ENCODE data around the gene KRT79. TPM values are rescaled to one million over a fixed set of nuclear protein-coding genes. Genes with fewer than 3 reads are reported as not detected.

KRT79 gene
- total and polyA plus RNA-seq, 2 experiments from 2014 or later = 0.07 TPM; not detected in 1

- no peaks in the 10 kb centered on the region for H3K36me3 ChIP-seq (replicated peaks; ENCODE audit: insufficient read depth, low read depth)
- no peaks in the 10 kb centered on the region for H3K4me1 ChIP-seq (ENCODE audit: insufficient read depth)
- no peak for DNase-seq (ENCODE audit: low spot score)
- WGBS (ENCODE audit: low lambda C conversion rate, missing lambda C conversion rate) = 86% methylated on average over 5 of the region's 5 CpGs
- H3K79me2 ChIP-seq = no peaks in the 10 kb centered on the region
- H3K4me2 ChIP-seq = no peak overlapping the region
- peaks cover 8% of the 10 kb centered on the region for H3K27me3 ChIP-seq
- no peaks in the 10 kb centered on the region for H3K9me3 ChIP-seq (ENCODE audit: low read depth)
- no peaks in the 10 kb centered on the region for H4K20me1 ChIP-seq (ENCODE audit: insufficient read depth, poor library complexity, severe bottlenecking)
- TF ChIP-seq EZH2 (IDR thresholded peaks at IDR 0.05; ENCODE audit: borderline replicate concordance) (no peak), EZH2phosphoT487 (IDR thresholded peaks at IDR 0.05; ENCODE audit: low read depth, severe bottlenecking, unreplicated experiment) (no peak)
- TF ChIP-seq, protein P1, sequence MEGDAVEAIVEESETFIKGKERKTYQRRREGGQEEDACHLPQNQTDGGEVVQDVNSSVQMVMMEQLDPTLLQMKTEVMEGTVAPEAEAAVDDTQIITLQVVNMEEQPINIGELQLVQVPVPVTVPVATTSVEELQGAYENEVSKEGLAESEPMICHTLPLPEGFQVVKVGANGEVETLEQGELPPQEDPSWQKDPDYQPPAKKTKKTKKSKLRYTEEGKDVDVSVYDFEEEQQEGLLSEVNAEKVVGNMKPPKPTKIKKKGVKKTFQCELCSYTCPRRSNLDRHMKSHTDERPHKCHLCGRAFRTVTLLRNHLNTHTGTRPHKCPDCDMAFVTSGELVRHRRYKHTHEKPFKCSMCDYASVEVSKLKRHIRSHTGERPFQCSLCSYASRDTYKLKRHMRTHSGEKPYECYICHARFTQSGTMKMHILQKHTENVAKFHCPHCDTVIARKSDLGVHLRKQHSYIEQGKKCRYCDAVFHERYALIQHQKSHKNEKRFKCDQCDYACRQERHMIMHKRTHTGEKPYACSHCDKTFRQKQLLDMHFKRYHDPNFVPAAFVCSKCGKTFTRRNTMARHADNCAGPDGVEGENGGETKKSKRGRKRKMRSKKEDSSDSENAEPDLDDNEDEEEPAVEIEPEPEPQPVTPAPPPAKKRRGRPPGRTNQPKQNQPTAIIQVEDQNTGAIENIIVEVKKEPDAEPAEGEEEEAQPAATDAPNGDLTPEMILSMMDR (IDR thresholded peaks at IDR 0.05; ENCODE audit: poor library complexity) = no peak
- no peak overlapping the region for H2AFZ ChIP-seq
- no peak overlapping the region for H3K4me3 ChIP-seq
- no peaks in the 10 kb centered on the region for H3K9me2 ChIP-seq (replicated peaks; ENCODE audit: insufficient read depth)
- no peak overlapping the region for H3K27ac ChIP-seq
These were observed 16.6 kb upstream of the KRT79 start for GRCh38 chr12:52850681-52851080.

DNA sequence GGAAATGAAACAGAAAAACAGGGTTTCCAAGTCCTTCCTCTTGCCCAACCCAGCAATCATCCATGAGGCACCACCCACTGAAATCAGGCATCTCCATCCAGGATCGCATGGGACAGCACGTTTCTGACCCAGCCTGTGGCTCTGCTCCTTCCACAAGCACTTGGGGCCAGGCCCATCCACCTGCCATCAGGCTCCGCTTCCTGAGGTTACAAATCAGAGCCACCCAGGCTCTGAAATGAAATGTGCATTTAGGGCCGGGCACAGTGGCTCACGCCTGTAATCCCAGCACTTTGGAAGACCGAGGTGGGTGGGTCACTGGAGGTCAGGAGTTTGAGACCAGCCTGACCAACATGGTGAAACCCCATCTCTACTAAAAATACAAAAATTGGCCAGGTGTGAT, 15.4 kb upstream of the KRT79 start:
- DNase-seq (ENCODE audit: low spot score) = no peak

GRCh38 chr12:52848661-52849255, 14.6 kb upstream of the KRT79 start, which contains the start of gene KRT78:
Gene KRT78 (minus strand): TSS chr12:52848994. CDS start chr12:52848930, 64 bp downstream.
- Histone ChIP-seq H2AFZ (no peak within 1 kb of the TSS), H3K27me3 (peaks cover 8% of the 10 kb centered on the region), H3K36me3 (replicated peaks; ENCODE audit: insufficient read depth, low read depth) (no peaks in the 10 kb centered on the region), H3K79me2 (no peaks in the 10 kb centered on the region), H3K4me1 (ENCODE audit: insufficient read depth) (no peaks in the 10 kb centered on the region), H4K20me1 (ENCODE audit: insufficient read depth, poor library complexity, severe bottlenecking) (no peaks in the 10 kb centered on the region), H3K4me2 (no peak within 1 kb of the TSS), H3K9me3 (ENCODE audit: low read depth) (no peaks in the 10 kb centered on the region), H3K27ac (no peak within 1 kb of the TSS), H3K9me2 (replicated peaks; ENCODE audit: insufficient read depth) (no peaks in the 10 kb centered on the region), H3K4me3 (no peak within 1 kb of the TSS)
- TF ChIP-seq EZH2 (IDR thresholded peaks at IDR 0.05; ENCODE audit: borderline replicate concordance) (no peak), EZH2phosphoT487 (IDR thresholded peaks at IDR 0.05; ENCODE audit: low read depth, severe bottlenecking, unreplicated experiment) (no peak)
- TF ChIP-seq, protein P1 (IDR thresholded peaks at IDR 0.05; ENCODE audit: poor library complexity) = no peak
- WGBS (ENCODE audit: low lambda C conversion rate, missing lambda C conversion rate) = 84% methylated on average over 15 of the region's 16 CpGs
- DNase-seq (ENCODE audit: low spot score) = no peak

More for the DNA sequence above, 15.4 kb upstream of the KRT79 start:
- Histone ChIP-seq H4K20me1 (ENCODE audit: insufficient read depth, poor library complexity, severe bottlenecking) (no peaks in the 10 kb centered on the region), H3K9me3 (ENCODE audit: low read depth) (no peaks in the 10 kb centered on the region), H3K27me3 (peaks cover 8% of the 10 kb centered on the region), H3K4me2 (no peak overlapping the region), H3K9me2 (replicated peaks; ENCODE audit: insufficient read depth) (no peaks in the 10 kb centered on the region), H3K4me3 (no peak overlapping the region), H3K36me3 (replicated peaks; ENCODE audit: insufficient read depth, low read depth) (no peaks in the 10 kb centered on the region), H3K79me2 (no peaks in the 10 kb centered on the region), H3K4me1 (ENCODE audit: insufficient read depth) (no peaks in the 10 kb centered on the region), H3K27ac (no peak overlapping the region), H2AFZ (no peak overlapping the region)
- 92% methylated on average over 6 of the region's 6 CpGs for WGBS (ENCODE audit: low lambda C conversion rate, missing lambda C conversion rate)
- TF ChIP-seq, protein P1 (IDR thresholded peaks at IDR 0.05; ENCODE audit: poor library complexity) = no peak
- TF ChIP-seq EZH2phosphoT487 (IDR thresholded peaks at IDR 0.05; ENCODE audit: low read depth, severe bottlenecking, unreplicated experiment) (no peak), EZH2 (IDR thresholded peaks at IDR 0.05; ENCODE audit: borderline replicate concordance) (no peak)
